ENCODE data around the gene FOXO6. TPM values are rescaled to one million over a fixed set of nuclear protein-coding genes. Genes with fewer than 3 reads are reported as not detected.
A peak's percentile ranks its signal among the peaks of the same experiment; 100 is the strongest.
"Not testable (repeated sequence)": the region's sequence is repeated elsewhere in the genome, so short reads cannot be mapped to it uniquely, and the experiment has no call there.

FOXO6 gene
- total RNA-seq, 2 donors from 2014 or later, result not detected

DNA sequence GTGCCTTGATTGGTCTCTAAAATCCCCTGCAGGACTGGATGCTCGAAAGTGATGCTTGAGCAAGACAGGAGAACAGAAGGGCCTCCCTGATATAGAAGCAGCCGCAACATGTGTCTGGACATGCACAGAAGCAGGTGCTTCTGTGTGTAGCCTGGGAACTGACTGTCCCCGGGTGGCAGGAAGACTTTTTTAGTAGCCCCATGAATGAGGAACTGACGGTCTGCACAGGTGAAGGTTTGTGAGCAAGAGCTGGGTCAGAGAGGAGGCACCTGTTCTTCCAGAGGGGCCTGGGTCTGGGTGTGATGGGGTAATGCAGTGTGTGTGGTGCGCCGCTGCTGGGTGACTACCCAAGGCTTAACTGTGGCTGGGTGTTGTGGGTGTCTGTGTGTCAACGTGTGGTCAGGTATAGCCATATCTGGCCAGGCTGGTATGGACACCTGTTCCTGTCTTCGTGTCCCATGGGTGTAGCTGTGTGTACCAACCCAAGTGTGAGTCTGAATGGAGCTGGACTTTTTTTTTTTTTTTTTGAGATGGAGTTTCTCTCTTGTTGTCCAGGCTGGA is 39.1 kb upstream of the FOXO6 start:
- DNase-seq (ENCODE audit: low spot score), result no peak
- ATAC-seq, result peak in 1 of 2 donors; percentile 52
- Mint-ChIP-seq H3K4me1 (ENCODE audit: low read depth in 2 of 2) (peaks cover 7% of the 10 kb centered on the region in 2 donors), H3K9me3 (no peaks in the 10 kb centered on the region), H3K4me3 (no peak overlapping the region), H3K36me3 (no peaks in the 10 kb centered on the region), H3K27me3 (peaks cover 0 to 7% of the 10 kb centered on the region in 2 donors), H3K27ac (no peak overlapping the region)

DNA sequence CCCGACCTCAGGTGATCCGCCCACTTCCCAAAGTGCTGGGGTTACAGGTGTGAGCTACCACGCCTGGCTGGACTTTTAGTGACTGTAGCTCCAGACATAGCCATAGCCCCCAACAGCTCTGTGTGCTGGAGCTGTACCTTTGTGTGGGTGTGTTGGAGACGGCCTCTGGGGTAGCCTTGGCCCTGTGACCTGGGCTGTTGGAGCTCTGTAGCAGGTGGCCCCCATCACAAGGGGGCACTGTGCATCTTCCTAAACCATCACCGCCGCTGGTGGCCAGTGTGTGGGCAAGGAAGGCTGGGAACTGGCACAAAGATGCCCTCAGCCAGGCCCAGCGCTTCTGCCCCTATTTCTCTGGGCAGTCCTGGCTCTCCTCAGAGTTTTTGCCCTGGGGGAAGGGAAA is 38.4 kb upstream of the FOXO6 start:
- DNase-seq (ENCODE audit: low spot score) (no peak), ATAC-seq (peak; percentile 69 to 78)
- Mint-ChIP-seq H3K4me1 (ENCODE audit: low read depth in 2 of 2) (peaks cover 7% of the 10 kb centered on the region in 2 donors), H3K36me3 (no peaks in the 10 kb centered on the region), H3K27me3 (peaks cover 0 to 7% of the 10 kb centered on the region in 2 donors), H3K9me3 (no peaks in the 10 kb centered on the region), H3K27ac (no peak overlapping the region), H3K4me3 (no peak overlapping the region)

- no peaks in the 10 kb centered on the region for H3K9me3 Mint-ChIP-seq
- DNase-seq (ENCODE audit: low spot score), result no peak
- peaks cover 7% of the 10 kb centered on the region in 2 donors for H3K4me1 Mint-ChIP-seq (ENCODE audit: low read depth in 2 of 2)
- ATAC-seq, result no peak
- H3K27ac Mint-ChIP-seq, result no peak overlapping the region
- peaks cover 0 to 7% of the 10 kb centered on the region in 2 donors for H3K27me3 Mint-ChIP-seq
- no peaks in the 10 kb centered on the region for H3K36me3 Mint-ChIP-seq
- no peak overlapping the region for H3K4me3 Mint-ChIP-seq
Measured at GRCh38 chr1:41323243-41323642, 38.0 kb upstream of the FOXO6 start.

DNA sequence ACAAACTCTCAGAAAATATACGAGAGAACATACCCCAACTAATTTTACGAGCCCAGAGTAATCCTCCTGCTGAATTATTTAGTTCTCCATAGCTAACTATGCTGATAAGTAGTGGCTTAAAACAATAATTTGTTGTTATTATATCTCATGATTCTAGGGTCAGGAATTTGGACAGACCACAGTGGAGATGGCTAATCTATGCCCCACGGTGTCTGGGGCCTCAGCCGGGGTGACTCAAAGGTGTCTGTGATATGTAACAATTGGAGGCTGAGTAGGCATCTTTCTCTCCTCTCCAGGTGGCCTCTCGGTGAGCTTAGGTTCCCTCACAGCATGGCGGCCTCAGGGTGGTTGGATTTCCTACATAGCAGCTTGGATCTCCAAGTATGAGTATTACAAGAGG is 35.4 kb upstream of the FOXO6 start:
- Mint-ChIP-seq H3K36me3 (no peaks in the 10 kb centered on the region), H3K4me1 (ENCODE audit: low read depth in 2 of 2) (peaks cover 7% of the 10 kb centered on the region in 2 donors), H3K4me3 (no peak overlapping the region), H3K27ac (no peak overlapping the region), H3K9me3 (no peaks in the 10 kb centered on the region), H3K27me3 (no peaks in the 10 kb centered on the region)
- ATAC-seq (no peak), DNase-seq (ENCODE audit: low spot score) (no peak)

DNA sequence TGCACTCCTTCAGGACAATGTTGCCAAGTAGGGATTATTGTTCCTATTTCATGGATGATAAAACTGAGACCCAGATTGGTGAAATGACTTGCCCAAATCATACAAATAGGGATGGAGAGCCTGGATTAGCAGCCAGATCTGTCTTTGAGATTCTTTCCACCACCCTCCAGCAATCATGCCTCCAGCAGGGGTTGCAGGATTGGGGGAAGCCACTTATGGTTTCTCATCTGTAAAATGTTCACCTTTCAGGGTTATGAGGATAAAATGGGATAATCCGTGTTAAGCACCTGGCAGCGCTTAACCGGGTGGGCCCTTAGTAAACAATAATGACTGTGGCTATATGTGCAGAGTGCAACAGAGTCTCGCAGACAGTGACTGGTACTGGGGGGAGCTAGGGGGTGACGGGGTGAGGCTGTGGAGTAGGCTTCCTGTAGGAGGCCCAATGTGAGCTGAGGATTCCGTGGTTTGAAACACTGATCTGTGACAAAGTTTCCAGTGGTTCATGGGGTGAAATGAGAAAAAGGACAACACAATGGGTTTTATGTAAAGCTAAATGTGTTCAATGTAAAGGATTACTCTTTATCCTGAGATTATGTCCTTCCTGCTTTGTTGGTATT is 33.7 kb upstream of the FOXO6 start:
- no peaks in the 10 kb centered on the region for H3K4me1 Mint-ChIP-seq (ENCODE audit: low read depth in 2 of 2)
- DNase-seq (ENCODE audit: low spot score) (no peak), ATAC-seq (no peak)
- H3K27me3 Mint-ChIP-seq, result no peaks in the 10 kb centered on the region
- no peaks in the 10 kb centered on the region for H3K36me3 Mint-ChIP-seq
- H3K27ac Mint-ChIP-seq, result no peak overlapping the region
- H3K9me3 Mint-ChIP-seq, result no peaks in the 10 kb centered on the region
- no peak overlapping the region for H3K4me3 Mint-ChIP-seq

DNA sequence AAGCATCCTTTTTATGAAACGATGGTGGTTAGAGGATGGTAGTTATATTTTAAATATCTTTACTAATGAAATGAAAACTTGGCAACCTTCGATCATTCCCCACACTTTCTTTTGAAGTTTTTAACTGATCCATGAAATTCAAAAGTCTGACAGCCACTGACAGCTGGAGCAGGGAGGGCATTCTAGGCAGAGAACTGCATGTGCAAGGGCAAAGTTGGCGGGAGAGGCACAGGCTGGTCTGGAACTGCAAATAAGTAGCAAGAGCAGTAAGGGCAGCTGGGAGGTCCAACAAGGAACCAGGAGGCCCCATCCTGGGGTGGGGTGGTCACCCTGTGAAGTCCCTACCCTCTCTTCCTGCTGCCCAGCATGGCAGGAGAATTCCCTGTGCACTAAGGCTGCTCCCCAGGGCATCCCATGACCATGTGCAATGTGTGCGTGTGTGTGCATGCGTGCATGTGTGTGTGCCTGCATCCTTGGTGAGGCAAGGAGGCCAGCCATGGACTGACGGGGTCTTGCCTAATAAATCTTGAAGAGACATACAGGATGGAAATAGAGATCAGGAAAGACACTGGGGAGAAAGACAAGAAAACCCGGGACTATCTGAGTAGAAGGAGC is 33.1 kb upstream of the FOXO6 start:
- no peak overlapping the region for H3K4me3 Mint-ChIP-seq
- no peaks in the 10 kb centered on the region for H3K9me3 Mint-ChIP-seq
- peaks cover 2 to 3% of the 10 kb centered on the region in 2 donors for H3K4me1 Mint-ChIP-seq (ENCODE audit: low read depth in 2 of 2)
- no peaks in the 10 kb centered on the region for H3K36me3 Mint-ChIP-seq
- no peak for DNase-seq (ENCODE audit: low spot score)
- ATAC-seq, result no peak
- peaks cover 0 to 4% of the 10 kb centered on the region in 2 donors for H3K27me3 Mint-ChIP-seq
- H3K27ac Mint-ChIP-seq, result no peak overlapping the region

DNA sequence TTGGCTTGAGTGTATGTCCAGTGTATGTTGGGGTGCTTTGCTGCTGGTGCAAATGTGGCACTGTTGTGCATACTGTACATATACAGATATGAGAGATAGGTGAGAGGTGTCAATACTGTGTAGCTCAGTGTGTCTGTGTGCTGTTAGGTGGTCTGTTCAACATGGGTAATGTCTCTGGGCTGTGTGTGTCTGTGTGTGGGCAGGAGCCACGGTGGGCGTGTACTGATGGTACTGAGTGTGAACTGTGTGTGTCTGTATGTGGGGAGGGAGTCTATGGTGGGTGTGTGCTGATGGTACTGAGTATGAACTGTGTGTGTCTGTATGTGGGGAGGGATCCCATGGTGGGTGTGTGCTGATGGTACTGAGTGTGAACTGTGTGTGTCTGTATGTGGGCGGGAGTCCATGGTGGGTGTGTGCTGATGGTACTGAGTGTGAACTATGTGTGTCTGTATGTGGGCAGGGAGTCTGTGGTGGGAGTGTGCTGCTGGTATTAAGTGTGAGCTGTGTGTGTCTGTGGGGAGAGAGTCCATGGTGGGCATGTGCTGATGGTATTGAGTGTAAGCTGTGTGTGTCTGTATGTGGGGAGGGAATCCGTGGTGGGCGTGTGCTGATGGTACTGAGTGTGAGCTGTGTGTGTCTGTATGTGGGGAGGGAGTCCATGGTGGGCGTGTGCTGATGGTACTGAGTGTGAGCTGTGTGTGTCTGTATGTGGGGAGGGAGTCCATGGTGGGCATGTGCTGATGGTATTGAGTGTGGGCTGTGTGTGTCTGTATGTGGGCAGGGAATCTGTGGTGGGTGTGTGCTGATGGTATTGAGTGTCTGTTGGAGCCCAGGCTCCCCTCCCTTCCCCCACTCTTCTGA is 32.2 kb upstream of the FOXO6 start:
- ATAC-seq (peak in 1 of 2 donors; percentile 29), DNase-seq (ENCODE audit: low spot score) (no peak)
- Mint-ChIP-seq H3K36me3 (no peaks in the 10 kb centered on the region), H3K4me1 (ENCODE audit: low read depth in 2 of 2) (peaks cover 5 to 6% of the 10 kb centered on the region in 2 donors), H3K4me3 (no peak overlapping the region), H3K27ac (no peak overlapping the region), H3K9me3 (no peaks in the 10 kb centered on the region), H3K27me3 (peaks cover 0 to 6% of the 10 kb centered on the region in 2 donors)

DNA sequence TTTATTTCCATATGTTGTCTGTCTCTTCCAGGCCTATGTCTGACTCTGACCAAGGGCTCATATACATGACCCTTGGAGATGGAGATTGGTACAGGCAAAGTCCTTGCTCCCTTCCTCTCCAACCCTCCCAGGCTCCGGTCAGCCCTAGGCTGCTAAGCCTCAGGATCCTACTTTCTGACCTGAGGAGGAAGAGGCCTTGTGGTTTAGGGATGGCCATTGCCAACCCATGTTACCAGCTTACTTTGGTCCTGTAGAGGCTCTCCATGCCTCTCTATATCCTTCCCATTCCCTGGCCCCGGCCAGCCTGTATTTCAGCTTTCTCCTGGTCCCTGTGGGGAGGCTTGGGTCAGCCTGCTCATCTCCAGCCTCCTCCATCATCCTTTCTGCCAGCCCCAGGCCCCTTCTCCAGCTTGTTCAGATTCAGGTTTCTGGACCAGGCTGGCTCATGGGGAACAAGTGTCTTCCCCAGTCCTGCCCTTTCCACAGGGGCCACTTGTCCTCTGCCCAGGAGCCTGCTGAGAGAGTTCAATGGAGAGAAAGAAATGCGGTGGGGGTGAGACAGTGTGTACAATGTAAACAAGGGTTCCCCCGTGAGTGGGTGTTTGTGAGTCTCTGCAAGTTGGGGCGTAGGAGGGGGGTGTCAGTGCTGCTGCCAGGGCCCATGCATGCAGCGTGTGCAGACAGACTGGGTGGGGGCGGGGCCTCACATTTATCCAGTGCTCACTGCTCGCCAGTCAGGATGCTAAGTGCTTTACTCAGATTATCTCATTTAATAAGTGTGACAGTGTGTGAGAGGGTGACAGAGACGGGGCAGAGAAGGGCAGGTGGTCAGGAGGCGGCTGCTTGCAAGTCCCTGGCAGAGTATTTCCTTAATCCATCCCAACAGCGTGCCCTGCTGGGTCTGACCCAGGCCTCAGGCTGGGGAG is 31.3 kb upstream of the FOXO6 start:
- Mint-ChIP-seq H3K4me3 (no peak overlapping the region), H3K4me1 (ENCODE audit: low read depth in 2 of 2) (peaks cover 6 to 7% of the 10 kb centered on the region in 2 donors), H3K9me3 (no peaks in the 10 kb centered on the region), H3K27me3 (peaks cover 0 to 6% of the 10 kb centered on the region in 2 donors), H3K36me3 (no peaks in the 10 kb centered on the region), H3K27ac (no peak overlapping the region)
- DNase-seq (ENCODE audit: low spot score) (no peak), ATAC-seq (no peak)

- no peak for ATAC-seq
- Mint-ChIP-seq H3K4me1 (ENCODE audit: low read depth in 2 of 2) (peaks cover 6 to 7% of the 10 kb centered on the region in 2 donors), H3K36me3 (no peaks in the 10 kb centered on the region), H3K27ac (no peak overlapping the region), H3K4me3 (no peak overlapping the region), H3K27me3 (peaks cover 5 to 14% of the 10 kb centered on the region in 2 donors), H3K9me3 (no peaks in the 10 kb centered on the region)
- DNase-seq (ENCODE audit: low spot score), result no peak
Measured at GRCh38 chr1:41330588-41331545, 30.4 kb upstream of the FOXO6 start.

GRCh38 chr1:41331546-41331917 is 29.7 kb upstream of the FOXO6 start:
- no peak for ATAC-seq
- Mint-ChIP-seq H3K27ac (no peak overlapping the region), H3K4me1 (ENCODE audit: low read depth in 2 of 2) (peaks cover 6 to 7% of the 10 kb centered on the region in 2 donors), H3K27me3 (peaks cover 9 to 21% of the 10 kb centered on the region in 2 donors), H3K4me3 (no peak overlapping the region), H3K36me3 (no peaks in the 10 kb centered on the region), H3K9me3 (no peaks in the 10 kb centered on the region)
- DNase-seq (ENCODE audit: low spot score), result no peak

DNA sequence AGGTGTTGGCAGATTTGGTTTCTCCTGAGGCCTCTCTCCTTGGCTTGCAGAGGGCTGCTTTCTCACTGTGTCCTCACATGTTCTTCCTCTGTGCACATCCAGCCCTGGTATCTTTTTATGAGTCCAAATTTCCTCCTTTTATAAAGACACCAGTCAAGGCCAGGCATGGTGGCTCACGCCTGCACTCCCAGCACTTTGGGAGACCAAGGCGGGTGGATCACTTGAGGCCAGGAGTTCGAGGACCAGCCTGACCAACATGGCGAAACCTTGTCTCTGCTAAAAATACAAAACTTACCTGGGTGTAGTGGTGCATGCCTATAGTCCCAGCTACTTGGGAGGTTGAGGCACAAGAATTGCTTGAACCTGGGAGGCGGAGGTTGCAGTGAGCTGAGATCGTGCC is 29.1 kb upstream of the FOXO6 start:
- not testable (repeated sequence) for ATAC-seq; DNase-seq (ENCODE audit: low spot score)

GRCh38 chr1:41333146-41333784 is 28.0 kb upstream of the FOXO6 start:
- Mint-ChIP-seq H3K4me3 (no peak overlapping the region), H3K36me3 (no peaks in the 10 kb centered on the region), H3K9me3 (no peaks in the 10 kb centered on the region), H3K27ac (no peak overlapping the region), H3K27me3 (peaks cover 22 to 35% of the 10 kb centered on the region in 2 donors), H3K4me1 (ENCODE audit: low read depth in 2 of 2) (peaks cover 6 to 7% of the 10 kb centered on the region in 2 donors)
- peak in 1 of 2 donors; percentile 68 for ATAC-seq
- DNase-seq (ENCODE audit: low spot score), result no peak

More for the DNA sequence above, 29.1 kb upstream of the FOXO6 start:
- H3K27me3 Mint-ChIP-seq, result peaks cover 13 to 27% of the 10 kb centered on the region in 2 donors
- not testable (repeated sequence) for H3K9me3 Mint-ChIP-seq; H3K36me3 Mint-ChIP-seq; H3K4me1 Mint-ChIP-seq (ENCODE audit: low read depth in 2 of 2); H3K4me3 Mint-ChIP-seq; H3K27ac Mint-ChIP-seq

All from natural killer cell treated with Interleukin-12 subunit alpha and Interleukin-12 subunit beta and Interleukin-15 and Interleukin-18, amount 100 ng/mL, for 72 hours (primary cell).